HG03025 (cell line): ENCODE results near the gene C3.
"Not testable (repeated sequence)": the region's sequence is repeated elsewhere in the genome, so short reads cannot be mapped to it uniquely, and the experiment has no call there.

Experiments used
- ATAC-seq: cut with Tn5 transposase; IDR thresholded peaks from one replicate; pipeline ENCODE4 v1.9.1; 2021; ENCODE audit warnings: mild to moderate bottlenecking, moderate library complexity; ENCODE audit not compliant: unreplicated experiment, low FRiP score

C3 gene

DNA sequence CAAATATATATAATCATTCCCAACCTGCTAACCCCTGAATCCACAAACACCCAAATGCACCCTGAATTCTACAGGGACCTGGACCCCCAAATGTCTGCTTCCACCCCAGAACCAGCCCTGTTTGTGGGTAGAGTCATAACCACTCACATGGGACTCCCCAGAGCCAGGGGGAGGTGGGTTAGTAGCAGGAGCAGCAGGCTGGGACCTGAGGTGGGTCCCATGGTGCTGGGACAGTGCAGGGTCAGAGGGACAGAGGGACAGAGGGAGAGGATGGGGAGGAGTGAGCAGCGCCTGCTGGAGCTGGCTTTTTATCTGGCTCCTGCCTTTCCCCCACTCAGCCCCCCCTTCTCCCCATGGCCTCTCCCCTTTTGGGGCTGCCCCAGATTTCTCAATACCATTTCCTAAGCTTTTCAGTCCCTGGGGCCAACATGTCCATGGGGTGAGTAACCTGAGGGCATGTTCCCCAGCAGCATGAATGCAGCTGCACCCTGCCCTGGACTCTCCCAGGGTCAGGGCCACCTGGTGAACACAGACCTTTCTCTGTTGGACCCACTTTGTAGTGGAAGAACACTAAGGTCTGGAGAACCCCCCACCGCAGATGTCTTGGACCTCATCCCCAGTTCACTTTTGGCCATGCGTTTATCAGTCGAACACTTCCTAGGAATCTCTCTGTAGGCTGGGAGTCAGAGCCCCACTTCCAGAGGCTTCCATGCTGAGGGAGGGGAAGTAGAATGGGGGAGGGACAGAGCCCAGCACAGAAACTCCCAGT, at the start of gene C3:
Gene C3 (minus strand): TSS at position 282 of the 769 bp plus-strand sequence. CDS start 61 bp downstream, at position 221.
- no peak for ATAC-seq

DNA sequence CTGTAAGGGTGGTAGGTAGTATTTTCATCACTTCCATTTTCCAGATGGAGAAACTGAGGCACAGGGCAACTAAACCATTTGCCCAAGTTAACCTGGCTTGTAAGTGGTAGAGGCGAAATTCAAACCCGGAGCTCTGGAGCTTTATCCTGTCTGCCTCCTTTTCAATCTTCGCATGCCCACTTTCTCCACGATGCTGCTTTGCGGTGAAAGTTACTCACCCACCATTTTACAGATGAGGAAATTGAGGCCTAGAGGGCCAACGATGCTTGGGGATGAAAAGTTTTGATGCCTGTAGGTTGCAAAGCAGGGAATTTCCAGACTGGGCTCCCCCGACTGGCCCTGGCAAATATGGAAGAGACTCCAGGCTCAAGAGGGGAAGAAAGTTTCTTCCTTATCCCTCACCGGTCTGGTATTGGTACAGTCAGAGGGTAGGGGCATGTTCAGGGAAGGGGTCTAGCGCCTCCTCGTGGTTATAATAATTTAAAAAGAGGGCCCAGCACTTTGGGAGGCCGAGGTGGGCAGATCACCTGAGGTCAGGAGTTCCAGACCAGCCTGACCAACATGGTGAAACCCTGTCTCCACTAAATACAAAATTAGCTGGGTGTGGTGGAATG, 48.7 kb upstream of the C3 start:
- no peak for ATAC-seq

DNA sequence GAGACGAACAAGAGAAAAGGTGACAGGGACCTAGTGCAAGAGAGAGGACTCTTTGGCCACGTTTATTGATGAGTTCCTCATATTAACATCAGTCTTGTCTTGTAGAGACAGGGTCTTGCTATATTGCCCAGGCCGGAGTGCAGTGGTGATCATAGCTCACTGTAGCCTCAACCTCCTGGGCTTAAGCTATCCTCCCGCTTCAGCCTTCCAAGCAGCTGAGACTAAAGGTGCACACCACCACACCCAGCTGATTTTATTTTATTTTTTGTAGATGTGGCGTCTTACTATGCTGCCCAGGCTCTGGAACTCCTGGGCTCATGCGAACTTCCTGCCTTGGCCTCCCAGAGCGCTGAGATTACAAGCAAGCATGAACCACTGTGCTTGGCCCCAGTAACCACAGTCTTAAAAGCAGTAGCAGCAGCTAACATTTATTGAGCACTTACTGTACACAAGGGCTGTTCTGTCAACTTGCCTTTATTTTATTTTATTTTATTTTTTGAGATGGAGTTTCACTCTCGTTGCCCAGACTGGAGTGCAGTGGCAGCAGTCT, 47.9 kb upstream of the C3 start:
- no peak for ATAC-seq

DNA sequence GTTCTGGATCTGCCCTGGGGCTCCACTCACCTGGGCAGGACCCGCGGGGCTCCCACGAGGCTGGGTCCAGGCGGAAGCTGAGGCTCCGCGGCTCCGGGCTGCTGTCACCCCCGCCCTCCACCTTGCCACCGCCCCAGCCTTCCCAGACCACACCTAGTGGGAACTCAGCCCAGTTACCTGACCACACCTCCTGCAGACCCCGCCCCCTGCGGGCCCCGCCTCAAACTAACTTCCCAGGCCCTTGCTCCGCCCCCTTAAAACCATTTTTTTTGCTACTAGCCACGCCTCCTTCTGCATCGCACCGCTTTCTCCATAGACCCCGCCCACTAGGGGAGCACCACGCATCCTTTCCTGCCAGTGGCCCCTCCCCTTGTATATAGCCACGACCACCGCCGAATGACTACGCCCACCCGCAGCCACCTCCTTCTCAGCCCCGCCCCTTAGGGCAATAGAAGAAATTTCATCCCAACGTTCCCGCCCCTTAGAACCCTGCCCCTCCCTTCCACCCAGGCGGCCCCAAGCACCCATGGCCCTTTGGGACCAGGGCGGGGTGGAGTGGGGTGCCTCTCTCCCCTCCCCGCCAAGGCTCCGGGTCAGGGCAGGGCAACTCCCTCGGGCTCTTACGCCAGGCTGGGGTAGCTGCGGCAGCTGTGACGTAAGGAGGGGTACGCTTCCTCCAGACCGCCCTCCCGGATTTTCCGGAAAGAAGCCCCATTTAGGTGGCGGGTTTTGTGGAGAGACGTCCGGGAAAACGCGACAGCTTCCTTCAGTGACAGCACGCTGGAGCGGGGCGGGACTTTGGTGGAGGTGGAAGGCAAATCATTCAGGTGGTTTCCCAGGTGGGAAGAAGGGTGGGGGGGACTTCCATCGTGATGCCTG, 47.1 kb upstream of the C3 start, which contains the start of gene SH2D3A:
Gene SH2D3A (minus strand): TSS at position 79 of the 879 bp plus-strand sequence. CDS start 3,687 bp downstream, outside the sequence.
- ATAC-seq = peak; percentile 63

DNA sequence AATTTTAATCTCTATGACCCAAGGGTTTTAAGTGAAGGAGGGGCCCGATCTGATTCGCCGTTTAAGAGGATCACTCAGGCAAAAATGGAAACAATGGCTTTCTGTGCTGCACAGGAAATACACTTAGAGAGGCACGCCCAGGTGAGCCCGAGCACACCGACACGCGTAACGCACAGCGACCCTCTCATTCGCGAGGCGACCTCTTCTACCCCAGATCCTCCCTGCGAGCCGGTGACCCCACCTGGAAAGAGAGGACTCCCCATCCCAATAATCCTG, 46.6 kb upstream of the C3 start:
- peak; percentile 18 for ATAC-seq

DNA sequence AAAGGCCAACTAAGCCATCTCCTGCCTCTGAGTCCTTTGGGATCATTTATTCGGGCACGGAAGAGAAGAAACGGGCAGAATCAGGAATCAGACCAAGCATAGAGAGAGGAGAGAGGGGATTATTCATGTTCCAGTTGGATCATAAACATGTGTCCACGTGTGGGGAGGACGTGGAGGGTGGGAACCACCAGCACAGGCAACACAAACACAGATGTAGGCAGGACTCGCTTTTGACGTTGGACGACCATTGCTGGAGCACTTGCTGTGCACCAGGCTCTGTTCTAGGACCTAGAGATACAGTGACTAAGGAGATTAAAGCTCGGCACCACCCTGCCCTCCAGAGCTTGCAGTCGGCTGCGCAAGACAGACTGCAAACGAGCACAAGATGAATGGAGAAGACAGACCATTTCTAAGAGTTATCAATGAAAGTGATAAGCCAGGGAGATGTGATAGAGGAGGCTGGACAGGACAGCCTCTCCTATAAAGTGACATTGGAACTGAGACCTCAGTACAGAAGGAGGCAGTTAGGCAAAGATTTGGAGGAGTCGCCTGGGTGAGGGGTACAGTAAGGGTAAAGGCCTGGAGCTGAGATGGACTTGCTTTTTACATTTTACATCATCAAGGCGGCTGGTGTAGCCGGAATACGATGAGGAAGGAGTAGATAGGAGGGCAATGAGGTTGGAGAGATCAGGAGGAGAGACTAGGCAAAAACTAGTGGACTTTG, 46.1 kb upstream of the C3 start:
- no peak for ATAC-seq

DNA sequence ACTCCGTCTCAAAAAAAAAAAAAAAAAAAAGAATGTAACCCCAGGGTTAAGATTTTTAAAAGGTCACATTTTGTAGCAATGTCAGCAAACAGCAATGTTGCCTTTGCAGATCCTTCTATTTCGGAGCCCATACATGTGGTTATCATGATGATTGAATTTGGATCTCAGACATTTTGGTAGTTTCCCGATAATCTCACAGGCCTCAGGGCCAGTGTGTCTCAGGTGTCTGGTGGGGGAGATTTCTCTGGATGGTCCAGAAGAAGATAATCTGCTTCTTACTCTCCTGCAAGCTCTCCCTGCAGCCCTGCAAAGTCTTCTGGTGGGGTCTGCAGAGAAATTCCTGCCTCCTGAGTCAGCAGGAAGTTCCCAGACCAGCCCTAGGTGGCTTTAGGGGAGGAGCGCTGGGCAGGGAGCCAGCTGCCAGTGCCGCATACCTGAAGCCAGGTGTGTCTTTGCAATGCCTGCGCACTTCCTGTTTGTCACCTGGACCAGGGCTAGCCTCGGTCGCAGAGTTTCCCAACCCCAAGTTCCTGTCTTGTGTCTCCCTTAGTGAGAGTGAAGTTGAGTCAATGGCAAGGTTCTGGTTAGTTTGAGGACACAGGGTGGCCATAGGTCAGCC, 45.4 kb upstream of the C3 start:
- ATAC-seq = no peak

DNA sequence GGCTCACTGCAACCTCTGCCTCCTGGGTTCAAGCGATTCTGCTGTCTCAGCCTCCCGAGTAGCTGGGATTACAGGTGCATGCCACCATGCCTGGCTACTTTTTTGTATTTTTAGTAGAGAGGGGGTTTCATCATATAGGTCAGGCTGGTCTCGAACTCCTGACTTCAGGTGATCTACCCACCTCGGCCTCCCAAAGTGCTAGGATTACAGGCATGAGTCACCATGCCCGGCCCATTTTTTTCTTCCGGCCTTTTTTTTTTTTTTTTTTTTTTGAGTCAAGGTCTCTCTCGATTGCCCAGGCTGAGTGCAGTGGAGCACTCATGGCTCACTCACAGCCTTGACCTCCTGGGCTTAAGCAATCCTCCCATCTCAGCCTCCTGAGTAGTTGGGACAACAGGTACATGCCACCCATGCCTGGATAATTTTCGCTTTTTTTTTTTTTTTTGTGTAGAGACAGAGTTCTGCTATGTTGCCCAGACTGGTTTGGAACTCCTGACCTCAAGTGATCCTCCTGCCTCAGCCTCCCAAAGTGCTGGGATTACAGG, 41.9 kb upstream of the C3 start:
- not testable (repeated sequence) for ATAC-seq

DNA sequence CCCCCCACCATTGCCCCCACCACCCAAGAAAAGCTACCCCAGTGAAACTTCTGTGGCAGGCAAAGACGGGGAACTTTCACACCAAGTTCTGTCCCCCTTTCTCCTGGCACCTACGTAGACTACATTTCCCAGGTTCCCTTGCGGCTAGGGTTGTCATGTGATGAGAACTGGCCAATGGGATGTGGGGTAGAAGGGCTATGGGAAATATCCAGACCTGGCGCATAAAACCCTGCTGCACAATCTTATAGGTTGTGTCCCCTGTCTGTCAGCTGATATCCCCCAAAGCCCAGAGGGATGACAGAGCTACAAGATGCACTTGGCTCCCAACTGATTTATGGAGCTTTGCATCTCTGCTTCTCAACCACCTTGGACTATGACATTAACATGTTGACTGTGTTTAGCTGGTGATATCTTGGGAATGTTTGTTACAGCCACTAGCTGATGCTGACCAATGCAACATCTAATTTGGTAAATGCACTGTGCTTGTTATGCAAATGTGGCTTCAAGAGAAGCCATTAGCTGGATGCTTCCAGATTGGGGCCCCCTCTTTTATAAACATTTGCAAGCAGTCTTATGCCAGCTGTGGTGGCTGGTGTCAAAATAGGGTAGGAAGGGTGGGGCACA, 40.7 kb upstream of the C3 start:
- ATAC-seq = no peak

DNA sequence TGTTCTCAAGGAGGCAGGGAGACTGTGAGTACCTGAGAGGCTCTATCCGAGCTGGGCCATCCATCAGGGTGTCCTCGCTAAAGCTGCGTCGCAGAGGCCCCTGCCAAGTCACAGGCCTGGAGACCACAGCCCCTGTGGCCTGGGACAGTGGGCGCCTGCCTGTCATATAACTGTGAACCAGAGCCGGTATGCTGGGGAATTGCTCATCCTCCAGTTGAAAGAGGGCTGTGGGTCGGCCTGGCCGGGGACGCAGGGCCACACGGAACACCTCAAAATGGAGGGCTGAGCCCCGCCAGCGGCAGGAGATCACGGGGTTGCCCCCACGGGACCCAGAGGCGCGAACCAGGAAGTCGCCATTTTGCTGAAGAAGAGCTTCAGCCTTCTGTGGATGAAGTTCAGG, 40.2 kb upstream of the C3 start:
- ATAC-seq = no peak

DNA sequence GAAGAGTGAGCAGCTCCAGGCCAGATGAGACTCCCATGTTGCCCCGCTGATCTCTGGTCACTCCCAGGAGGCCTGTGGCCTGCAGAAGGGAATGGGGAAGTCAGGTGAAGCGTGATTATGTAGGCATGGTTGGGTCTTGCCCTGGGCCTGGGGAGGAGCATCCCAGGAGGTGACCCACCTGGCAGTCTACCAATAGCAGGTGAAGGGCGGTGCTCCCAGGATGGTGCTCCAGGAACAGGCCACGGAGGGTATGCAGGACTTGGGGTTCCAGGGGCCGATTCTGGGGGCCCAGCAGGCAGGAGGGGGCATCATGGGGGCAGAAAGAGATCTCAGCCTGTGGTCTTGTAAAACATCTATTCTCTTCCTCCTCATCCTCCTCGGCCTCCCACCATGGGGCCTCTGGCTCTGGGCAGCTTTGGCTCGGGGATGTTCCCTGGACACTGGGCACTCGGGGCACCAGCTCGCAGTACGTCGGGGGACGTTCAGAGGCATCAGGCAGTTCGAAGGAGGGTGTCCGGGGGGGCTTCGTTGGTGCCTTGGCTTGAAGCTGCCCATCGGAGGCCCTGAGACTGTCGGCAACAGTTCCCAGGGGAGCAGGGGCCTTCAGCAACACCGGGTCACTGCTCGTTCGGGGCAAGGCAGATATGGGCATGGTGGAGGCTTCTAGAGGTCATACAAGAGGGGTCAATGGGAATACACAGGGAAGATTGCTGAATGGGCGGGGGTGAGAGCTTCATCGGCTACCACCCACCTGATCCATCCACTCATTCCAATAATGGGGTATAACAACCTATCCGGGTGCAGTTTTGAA, 34.4 kb upstream of the C3 start:
- no peak for ATAC-seq

DNA sequence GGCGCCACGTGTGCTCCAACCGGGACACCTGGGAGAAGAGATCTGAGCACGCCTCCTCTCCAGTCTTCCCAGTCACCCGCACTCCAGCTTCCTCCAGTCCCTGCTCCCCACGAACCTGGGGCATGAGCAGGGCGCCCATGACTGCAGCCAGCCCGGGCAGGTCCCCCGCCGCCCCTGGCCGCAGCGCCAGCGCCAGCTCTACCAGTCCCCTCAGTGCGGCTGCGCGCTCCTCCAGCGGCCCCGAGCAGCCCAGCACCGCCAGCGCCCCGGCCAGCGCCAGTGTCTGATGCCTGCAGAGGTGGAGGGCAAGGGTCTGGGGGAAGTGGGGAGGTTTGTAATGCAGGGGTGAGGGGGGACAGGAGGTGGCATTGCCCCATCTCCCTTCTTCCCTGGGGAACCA, 33.7 kb upstream of the C3 start:
- ATAC-seq = no peak

DNA sequence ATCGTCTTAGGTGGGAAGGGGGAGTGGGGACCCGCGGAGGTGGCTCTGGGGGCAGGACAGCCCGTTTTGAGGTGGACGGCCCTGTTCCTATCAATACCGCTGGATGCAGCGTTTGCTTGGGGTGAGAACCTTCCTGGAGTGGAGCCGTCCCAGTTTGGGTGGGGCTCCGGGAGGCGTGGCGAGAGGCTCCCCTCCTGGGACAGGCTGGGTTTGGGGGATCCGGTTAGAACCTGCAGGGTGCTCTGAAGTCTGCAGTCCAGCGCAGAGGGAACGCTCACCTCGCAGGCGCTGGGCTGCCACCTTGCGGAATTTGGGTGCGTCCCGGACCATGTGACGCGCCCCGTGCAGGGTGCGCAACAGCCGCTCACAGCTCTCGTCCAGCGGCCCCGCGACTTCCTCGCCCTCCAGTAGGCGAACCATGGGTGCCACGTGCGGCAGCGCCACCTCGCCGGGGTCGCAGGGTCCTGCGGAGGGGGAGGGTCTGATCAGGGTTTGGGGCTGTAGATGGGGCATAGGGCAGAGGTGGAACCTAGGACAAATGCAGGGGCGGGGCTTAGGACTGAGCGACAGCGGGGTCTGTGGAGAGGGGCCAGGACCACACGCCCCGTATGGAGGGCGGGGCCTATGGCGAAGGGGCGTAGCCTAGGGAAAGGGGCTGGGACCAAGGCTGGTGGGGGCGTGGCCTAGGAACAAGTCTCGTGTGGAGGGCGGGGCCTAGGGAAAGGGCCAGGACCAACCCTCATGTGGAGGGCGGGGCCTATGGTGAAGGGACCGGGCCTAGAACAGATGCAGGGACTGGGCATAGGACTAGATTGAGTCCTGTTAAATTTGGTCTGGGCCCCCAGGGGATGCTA, 33.0 kb upstream of the C3 start:
- peak; percentile 55 for ATAC-seq

DNA sequence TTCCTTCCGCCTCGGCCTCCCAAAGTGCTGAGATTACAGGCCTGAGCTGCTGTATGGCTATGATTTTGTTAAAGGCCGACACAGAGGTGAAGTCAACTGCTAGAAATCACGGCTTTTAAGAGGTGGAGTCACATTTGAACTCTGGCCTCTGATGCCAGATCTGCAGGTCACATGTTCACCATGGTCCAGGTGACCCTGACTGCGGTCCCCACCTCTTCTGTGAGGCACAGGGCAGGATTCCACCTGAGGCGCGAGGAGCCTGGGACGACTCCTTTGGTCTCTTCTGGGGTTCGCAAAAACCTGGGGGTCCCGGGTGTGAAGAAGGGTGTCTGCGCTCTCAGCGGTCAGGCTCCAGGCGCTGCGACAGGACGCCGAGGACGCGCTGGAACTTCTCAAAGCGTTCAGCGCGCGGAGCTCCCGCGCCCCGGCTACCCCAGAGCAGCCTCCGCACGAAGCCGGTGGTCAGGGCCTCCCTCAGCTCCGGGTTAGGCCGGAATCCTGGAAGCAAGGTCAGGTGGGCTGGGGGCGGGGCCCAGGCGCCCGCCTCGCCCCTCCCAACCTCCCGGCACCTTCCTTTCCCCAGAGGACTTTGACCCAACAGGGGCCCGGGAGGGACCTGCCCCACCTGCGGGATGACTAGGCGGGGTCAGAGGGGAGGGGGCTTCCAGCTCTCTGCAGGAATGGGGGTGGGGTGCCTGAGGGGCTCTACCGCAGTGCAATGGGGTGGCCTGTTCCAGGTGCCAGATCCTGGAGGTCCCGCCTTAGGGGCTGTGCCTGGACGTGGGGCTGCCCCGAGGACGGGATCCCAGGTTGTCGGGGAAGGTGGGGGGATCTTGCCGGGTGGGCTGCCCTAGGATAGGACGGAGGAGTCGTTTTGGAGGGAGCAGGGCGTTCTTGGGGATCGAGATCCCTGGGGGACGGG, 32.1 kb upstream of the C3 start:
- ATAC-seq = no peak

DNA sequence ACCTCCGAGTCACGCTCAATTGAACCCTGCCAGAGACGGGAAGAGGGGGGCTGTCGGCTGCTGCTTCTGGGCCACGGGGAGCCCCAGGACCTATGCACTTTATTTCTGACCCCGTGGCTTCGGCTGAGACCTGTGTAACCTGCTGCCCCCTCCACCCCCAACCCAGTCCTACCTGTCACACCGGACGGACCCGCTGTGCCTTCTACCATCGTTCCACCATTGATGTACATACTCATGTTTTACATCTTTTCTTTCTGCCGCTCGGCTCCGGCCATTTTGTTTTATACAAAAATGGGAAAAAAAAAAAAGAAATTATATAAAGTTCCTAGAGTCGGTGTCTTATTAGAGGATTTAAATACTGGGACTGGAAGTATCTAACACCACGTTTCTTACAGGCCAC, 30.7 kb upstream of the C3 start:
- no peak for ATAC-seq

DNA sequence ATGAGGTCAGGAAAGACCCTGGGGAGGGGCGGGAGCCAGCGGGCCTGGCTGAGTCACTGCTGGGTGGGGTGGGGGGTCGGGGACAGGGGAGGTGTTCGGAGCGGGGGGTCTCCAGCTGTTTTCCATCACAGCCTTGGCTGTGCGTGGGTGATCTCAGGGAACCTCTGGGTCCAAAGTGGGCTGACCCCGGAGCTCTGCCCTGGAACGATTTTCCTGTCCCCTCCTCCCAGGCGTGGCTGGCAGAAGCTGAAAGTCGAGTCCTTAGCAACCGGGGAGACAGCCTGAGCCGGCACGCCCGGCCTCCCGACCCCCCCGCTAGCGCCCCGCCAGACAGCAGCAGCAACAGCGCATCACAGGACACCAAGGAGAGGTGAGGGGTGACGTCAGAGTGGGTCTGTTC, 29.6 kb upstream of the C3 start:
- ATAC-seq = no peak

DNA sequence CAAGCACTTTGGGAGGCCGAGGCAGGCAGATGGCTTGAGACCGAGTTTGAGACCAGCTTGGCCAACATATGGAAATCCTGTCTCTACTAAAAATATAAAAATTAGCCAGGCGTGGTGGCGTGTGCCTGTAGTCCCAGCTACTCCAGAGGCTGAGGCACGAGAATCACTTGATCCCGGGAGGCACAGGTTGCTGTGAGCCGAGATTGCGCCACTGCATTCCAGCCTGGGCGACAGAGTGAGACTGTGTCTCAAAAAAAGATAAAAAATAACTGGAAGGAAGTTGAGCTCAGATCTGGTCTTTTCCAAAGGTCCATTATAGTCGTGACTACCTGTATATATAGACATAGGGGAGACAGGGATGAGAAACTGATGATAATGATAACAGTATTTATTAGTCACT, 28.1 kb upstream of the C3 start:
- not testable (repeated sequence) for ATAC-seq
